ENCODE data around the gene KIF26A.

The KIF26A gene

DNA sequence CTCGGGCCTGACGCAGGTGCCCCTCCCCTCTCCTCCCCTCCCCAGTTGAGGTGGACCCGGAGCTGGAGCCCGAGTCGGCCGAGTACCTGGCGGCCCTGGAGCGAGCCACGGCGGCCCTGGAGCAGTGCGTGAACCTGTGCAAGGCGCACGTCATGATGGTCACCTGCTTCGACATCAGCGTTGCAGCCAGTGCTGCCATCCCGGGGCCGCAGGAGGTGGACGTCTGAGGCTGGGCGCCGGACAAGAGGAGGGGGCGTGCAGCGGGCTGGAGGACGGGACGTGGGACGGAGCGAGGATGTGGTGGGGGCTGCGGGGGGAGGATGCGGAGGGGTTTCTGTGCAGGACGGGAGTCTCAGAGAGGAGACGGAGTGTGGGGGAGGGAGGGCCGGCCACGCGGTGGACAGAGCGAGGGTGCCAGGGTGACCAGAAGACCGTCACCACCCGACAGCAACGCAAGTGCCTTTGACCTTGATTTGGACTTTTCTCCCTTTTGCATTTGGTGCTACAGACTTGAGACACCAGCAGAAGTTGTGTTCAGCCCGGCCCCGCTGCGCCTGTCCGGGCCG, 41.3 kb downstream of the KIF26A start:
- no peak for DNase-seq

DNA sequence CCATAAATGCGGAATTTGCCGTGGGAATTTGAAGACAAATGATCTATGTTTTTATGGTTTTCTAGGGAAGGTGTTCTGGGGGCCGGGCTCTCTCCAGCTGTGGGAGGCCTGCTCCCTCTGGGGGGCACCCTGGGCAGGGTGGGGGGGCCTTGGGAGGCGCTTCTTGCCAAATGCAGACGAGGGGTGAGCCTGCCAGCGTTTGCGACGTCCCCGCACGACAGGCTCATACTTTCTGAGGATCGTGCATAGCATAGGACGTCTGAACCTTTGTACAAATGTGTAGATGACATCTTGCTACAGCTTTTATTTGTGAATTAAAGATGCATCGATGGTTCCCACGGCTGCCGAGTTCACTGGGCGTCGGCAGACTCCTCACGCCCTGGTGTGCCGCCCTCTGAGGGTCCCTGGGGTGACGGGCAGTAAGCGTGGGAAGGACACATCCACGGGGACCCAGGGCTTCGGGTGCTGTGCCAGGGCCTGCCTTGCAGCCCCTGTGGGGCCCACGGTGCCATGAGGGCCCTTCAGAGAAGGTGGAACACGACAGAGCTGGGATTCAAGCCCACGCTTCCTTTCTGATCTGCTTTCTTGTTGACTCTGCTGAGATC, 42.3 kb downstream of the KIF26A start:
- no peak for DNase-seq

DNA sequence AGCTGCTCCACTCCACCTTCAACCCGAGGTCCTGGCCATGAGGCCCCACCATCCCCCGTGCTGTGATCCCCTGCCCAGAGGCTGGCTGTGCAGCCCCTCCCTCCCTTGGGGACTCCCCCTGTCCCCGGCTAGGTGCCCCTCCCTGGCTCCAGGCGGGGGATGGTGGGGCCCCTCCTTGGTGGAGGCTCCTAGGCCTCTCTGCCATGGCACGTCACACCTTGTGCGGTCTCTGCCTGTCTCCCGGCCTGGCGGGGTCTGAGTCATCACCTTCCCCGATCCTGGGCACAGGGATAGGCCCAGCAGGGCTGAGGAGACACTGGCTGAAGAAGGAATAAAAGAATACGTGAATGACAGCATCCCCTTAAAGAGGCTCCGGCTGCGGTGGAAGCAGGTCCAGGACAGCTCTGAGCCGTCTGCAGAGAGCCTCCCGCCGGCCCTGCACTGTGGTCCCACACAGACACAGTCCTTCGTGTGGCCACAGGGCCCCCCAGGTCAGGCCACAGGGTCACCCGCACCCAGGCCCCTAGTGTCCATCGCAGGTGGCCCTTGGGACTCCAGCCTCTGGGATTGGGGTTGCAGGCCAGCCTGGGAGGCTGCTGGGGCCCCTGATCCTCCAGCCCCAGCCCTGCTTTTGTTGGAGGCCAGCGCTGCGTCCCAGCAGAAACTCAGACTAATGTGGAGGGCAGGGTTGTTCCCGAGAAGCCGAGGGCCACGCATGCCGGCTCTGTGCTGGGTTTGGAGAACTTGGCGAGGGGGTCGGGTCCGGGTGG, 43.6 kb downstream of the KIF26A start:
- no peak for DNase-seq

DNA sequence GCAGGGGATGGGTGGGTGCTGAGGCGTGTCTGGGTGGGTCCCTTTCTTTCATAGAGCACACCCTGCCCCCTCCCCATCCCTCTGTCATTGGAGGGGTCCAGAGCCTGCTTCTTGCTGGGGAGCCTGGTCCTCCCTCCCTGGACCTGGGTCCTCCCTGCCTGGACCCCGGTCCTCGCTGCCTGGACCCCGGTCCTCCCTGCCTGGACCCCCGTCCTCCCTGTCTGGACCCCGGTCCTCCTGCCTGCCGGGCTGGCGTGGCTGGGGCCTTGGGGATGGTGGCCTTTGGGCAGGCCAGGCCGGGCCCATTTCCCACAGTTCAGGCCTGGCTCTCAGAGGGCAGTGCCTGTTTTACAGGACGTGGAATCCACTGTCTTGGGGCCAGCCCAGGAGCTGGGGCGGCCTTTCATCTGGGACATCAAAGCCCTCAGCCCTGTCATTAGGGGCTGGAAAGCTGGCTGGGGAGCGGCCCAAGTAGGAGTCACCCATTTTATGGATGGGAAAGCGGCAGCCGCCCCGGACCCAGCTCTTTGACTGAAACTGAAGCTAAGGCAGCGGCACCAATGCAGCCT, 44.6 kb downstream of the KIF26A start:
- DNase-seq, result no peak

DNA sequence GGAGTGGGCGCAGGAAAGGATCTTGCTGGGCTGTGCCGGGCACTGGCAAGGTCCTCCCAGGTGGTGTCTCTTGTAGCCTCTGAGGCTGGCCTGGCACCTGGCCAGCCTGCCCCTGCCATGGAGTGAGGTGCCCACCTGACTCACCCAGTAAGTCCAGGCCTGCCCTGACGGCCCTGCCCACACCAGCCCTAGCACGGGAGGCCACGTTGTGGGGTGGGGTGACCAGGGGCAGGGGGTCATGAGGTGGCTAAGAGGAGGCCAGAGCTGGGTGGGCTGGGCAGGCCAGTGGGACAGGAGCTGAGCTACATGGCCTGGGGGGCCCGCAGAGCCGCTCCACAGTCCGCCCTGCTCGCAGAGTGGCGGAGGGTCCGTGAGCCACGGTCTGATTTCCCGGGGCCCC, 45.4 kb downstream of the KIF26A start:
- DNase-seq, result no peak

DNA sequence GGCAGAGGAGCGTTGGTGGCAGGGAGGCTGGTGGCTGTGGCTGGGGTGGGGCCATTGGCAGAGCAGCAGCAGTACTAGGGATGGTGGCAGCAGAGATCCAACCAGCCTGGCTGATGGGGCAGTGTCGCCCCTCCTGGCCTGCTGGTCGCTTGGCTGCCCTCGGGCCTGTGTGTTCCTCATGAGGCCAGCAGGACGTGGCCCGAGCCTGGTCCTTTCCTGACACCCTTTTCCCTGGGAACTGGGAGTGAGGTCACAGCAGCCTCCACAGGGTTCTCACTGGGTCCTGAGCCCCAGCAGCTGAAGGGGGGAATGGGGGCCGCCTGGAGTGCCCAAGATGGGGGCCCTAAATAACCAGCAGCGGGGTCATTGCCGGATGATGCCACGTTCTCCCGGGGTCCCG, 46.1 kb downstream of the KIF26A start:
- no peak for DNase-seq

DNA sequence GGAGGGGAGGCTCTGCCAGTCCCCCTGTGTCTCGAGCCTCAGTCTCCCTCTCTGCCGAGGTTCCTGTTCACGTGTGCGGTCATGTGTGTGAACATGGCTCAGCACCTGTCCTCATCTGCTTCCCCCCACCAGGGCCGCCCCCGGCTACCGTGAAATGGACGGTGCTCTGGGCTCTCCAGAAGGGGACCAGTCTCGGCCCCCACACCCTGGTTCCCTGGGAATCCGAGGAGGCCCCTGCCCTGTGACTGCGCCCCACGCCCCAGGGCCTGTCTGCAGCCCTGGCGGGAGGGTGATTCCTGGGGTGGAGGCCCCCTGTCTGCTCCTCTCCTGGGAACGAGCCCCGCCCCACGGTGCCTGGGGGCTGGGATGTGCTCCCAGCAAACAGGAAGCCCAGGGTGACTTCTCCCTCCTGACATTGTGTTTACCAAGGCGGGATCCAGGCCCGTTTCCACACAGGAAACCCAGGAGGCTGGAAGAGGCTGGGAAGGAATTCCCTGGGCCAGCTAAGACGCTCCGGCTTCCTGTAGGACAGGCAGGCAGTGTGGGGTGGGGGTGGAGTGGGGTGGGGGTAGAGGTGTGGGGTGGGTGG, 46.6 kb downstream of the KIF26A start:
- no peak for DNase-seq

DNA sequence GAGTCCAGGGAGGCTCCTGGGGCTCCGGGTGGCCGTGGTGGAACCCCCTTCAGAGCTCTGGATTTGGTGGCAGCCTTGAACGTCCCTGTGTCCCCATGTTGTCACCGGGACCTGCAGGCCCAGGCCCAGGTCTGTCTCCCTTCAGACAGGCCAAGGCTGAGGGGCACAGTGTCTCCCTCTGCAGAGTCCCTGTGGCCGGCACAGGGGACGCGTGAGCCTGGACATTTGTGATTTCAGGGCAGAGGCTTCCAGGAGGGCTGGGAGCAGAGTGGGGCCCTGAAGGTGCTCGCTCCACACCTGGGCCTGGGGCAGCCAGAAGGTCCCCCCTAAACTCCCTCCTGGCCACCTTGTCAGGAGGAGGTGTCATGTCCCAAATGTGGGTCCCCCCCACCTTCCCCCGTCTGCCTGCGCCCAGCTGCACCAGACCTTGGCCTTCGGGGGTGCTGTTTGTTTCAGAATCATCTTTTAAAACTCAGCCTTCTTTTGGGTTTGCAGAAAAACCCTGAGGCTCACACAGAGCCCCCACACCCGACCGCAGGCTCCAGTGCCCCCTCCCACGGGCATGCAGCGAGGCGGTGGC, 47.6 kb downstream of the KIF26A start:
- no peak for DNase-seq

DNA sequence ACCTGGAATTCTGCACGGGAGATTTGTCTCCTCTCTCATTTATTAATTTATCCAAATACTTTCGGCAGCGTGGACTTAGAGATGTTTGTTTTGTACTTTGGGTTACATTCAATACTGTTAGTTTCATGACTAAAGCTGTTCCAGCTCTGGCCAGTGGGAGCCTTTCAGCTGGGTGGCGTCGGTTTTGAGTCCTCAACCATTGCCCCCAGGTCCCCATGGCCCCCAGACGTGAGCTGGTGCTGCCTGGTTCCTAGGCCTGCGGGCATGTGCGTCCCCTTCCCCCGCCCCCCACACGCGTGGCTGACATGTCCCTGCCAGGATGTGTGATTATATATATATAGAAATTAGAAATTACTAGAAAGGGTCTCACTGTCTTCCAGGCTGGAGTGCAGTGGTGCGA, 48.2 kb downstream of the KIF26A start:
- no peak for DNase-seq

DNA sequence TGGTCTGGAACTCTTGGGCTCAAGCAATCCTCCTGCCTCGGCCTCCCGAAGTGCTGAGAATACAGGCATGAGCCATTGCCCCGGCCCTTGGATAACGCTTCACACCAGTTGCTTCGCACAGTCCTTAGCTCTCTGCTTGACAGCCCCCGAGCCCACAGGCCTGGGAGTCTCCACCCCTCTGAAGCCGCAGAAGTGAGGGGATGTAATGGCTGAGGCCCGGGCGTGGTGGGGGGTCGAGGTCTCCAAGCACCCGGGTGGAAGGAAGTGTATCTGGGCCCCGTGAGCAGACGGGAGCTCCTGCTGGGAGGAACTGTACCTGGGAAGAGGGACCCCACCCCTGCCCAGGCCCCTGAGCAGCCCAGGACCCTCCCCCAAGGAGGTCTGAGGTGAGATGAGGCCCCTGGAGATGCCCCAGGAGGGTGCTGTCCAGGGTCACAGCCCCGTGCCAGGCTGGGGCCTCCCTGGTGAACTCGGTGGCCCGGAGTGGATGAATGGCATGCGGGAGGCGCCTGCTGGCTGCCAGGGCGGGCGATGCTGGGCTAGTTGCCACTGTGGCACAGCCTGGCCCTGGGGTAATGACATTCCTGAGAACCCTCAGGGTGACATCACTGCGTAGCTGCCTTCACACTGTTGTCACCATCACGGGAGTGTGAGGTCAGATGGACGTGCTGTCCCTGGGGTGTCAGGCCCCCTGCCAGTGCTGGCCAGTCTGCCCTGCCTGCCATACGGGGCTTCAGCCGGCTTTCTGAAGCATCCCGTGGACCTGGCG, 48.9 kb downstream of the KIF26A start:
- DNase-seq, result no peak

DNA sequence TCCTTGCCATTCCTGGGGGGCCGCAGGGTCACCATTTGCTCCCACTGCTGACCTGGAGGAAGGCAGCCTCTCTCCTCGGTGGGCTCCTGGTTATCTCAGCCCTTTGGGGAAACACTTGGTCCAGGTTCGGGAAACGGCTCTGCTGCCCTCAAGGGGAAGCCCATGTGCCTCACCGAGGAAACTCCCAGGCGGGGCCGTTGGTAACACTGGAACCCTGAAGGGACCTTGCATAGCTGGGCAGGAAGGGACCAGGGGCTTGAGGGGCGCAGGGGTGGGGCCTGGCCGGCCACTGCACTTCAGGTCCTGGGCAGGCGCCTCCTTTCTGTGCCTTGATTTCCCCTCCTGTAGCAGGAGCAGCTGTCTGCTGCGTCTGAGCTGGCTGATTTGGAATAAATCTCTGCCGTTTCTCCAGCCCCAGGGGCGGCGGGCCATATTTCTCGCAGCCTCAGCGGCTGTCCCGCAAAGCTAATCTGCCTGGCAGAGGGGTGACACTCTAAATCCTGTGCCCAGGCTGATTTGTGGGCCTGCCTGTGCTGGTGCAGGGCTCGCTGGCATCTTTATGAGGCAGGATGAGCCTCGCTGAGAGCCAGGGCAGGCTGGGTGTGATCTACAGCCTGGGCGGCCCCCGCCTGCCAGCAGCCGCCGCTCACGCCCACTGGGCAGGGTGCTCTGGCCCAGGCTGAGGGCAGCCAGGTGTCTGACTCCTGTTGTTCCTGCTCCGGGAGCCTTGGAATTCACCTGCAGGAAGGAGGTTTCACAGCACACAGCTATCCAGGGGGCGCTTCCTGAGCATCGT, 49.7 kb downstream of the KIF26A start:
- DNase-seq, result no peak

DNA sequence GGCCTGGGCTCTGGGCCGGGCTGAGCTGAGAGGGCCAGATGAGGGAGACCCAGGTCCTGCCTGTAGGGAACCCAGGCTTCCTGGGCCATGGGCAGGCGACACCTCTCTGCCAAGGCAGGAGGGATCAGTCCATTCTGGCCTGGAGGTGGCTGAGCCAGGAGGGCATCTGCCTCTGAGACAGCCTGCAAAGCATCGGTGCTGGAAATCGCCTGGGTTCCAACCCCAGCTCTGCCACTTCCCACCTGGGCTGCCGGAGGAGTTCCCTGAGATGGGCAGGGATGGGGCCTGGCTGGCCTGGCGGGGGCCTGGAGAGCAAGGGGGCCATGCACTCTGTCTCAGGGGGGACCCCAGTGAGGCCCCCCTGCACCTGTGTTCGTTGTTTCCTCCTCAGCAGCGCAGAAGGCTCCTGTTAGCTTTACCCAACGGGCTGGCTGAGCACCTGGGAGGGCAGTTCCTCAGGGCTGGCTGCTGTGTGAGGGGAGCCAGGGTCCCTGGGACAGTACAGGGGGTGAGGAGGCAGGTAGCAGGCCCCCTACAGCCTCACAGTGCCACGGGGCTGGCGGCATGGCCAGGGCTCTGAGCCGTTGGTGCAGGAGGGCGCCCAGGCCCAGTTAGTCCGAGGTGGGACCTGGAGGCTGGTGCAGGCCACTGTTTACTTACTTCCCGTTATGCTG, 50.5 kb downstream of the KIF26A start:
- DNase-seq, result no peak

DNA sequence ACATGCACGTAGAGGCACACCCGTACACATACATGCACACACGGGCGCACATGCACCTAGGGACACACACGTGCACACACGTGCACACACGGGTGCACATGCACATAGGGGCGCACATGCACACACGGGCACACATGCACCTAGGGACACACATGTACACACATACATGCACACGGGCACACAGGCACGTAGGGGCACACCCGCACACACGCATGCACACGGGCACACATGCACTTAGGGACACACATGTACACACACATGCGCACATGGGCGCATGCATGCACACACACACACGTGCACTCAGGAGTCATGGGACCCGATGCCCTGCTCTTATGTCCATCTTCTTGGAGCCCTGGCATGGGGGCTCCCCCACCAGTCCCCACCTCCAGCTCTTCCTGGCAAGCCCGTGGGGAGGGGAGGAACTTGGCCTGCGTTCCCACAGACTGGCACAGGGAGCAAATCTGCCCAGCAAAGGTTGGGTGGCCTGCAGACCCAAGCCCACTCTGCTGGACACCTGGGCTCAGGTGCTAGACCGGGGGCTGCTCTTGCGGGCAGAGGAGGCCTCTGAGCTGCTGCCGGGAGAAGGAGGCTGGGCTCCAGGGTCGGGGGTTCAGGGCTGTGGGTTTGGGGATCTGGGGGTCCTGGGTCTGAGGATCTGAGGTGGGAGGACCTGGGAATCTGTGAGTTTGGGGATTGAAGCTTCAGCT, 51.4 kb downstream of the KIF26A start:
- DNase-seq, result no peak

DNA sequence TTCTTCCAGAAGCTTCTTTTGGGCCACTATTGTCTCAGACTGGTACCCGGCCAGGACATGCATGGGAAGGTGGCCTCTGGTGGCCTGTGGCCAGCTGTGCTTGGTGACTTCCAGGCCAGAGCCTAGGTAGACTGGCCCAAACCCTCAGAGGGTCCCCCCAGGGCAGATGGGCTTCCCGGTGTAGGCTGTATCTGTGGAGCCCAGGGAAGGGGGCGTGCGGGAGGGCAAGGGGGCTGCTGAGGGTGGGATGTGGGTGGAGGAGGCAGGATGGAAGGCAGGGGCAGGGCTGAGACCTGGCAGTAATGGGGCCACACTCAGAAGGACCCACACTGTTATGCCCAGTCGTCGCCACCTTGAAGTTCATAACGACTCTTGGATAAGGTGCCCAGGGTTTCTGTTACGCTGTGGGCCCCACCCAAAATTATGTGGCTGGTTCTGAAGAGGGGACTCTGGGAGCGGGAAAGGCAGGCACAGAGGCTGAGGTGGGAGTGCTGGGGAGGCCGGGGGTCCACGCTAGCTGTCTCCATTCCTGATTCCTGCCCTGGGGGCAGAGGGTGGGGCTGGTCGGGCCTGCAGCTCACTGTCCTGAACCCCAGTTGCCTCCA, 52.1 kb downstream of the KIF26A start:
- DNase-seq, result no peak

DNA sequence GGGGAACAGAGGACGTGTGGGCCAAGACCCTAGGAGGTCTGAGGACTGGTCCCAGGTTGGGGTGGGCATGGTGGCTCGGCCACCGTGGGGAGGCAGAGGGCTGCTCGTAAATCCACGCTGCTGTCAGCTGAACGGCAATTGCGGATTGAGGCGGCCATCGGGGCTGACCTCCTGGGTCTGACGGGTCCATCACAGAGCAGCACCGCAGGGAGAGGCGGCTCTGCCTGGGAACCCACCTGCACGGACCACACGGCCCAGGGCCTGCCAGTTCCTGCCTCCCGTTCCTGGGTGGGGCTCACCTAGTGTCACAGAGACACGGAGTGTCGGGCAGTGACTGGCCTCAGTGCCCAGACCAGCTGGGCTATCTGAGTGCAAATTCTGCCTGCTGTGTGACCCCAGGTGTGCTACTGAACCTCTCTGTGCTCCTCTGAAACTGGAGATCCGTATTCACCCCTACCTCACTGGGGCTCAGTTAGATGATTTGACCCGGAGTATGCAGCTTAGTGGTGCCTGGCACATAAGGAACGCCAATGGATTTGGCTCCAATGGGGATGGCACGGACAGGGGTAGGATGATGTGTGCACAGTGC, 53.1 kb downstream of the KIF26A start:
- DNase-seq, result no peak

DNA sequence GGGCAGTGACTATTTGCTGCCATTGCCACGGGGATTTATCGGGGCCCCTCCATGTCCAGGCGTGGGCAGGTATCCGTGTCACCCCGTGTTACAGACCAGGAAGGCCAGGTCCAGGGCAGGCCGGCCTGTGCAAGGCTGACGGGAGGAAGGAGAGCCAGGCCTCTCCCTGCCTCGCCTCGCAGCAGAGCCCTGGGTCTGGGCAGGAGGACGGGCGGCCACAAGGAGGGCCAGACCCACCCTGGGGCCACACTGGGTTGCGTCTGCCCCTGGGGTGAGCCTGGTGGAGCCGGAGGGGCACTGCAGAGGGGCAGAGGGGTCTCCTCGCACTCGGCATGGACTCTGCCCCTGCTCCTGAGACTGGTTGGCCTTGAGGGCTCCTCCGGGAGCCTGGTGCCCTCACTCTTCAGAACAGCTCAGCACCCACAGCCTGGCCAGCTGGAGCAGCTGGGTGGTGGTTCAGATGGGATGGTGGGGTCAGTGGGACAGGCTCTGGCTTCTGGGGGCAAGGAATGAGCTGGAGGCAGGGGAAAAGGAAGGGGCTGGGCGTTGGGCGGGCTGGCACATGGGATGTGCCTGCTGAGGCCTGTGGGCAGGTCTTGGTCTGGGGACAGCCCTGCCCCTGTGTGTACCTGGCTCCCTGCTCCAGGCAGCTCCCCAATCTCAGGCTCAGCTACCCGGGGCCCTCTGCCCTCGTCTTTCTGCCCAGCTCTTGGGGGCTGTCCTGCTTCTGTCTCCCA, 53.9 kb downstream of the KIF26A start:
- no peak for DNase-seq

DNA sequence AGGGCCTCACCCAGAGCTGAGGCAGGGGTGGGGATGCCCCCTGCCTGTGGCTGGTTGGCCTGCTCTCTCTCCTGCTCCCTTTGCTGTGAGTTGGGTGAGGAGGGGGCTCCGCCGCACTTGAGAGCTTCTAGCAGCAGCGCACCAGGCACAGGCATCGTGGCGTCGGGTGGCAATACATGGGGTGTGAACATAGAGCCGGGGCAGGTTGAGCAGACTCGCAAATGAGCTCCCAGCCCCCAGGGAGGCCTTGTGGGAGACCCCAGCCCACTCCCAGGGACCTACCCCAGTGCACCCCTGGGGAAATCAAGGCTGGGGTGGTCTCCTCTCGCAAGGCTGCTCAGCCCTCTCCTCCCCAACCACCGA, 54.5 kb downstream of the KIF26A start:
- no peak for DNase-seq

DNA sequence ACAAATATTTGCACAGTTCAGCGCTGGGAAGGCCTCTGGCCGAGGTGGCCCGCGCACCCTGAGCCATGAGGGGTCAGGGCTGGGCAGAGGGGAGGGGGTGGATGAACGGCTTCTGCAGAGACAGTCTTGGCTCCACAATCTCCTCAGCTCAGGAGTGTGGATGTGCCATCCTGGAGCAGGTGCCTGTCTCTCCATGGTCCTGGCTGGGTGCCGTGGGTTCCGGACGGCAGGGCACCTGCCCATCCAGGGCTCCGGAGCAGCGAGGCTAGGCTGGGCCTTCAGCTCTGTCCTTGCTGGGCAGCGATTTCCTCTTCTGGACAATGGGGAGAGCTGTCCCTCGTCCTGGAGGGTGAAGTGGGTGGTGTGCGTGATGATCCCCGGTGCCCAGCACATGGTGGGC, 55.6 kb downstream of the KIF26A start:
- no peak for DNase-seq

DNA sequence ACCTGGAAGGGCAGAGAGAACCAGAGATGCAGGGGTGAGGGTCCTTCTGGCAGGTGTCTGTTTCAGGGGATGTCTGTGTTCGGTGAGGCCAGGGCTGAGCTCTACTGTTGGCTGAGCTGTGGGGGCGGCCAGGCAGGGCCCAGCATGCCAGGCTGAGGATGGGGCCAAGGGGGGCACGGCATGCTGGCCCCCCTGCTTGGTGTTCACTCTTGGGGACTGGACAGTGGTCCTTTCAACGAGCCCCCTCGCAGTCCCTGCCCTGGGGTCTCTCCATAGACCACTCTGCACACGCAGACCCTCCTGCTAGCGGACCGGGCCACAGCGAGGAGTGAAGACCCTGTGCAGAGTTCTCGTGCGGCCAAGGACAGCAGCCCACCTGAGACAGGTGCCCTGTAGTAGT, 56.3 kb downstream of the KIF26A start:
- DNase-seq, result no peak
